ENCODE data around the gene GUCD1. TPM values are rescaled to one million over a fixed set of nuclear protein-coding genes. Genes with fewer than 3 reads are reported as not detected.

Gene GUCD1
- total and polyA plus RNA-seq, 2 donors from 2014 or later = 111 to 150 TPM

DNA sequence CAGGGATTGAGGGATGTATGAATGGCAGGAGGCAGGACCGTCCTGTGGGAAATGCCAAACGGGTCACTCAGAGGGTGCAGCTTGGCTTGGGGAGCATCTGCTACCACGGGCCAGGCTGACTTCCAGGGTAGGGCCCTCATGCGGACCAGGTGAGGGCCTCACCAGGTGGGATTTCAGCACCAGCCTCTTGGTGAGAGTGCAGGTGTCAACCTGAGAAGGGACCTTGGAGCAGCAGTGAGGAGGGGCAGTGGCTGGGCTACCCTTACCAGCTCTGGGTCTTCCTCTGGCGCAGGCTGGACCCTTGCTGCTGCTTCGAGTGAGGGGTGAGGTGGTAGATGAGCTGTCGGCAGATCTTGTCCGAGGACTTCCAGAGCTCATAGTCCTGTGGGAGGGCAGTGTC lies 33.0 kb upstream of the GUCD1 start:
- Histone ChIP-seq H3K27ac (ENCODE audit: low read depth in 2 of 2, low read length in 2 of 2) (no peak overlapping the region), H3K27me3 (ENCODE audit: control insufficient read depth, insufficient read depth, low read length) (no peaks in the 10 kb centered on the region), H3K4me1 (ENCODE audit: control insufficient read depth in 2 of 3, insufficient read depth in 2 of 3, low read depth in 1 of 3, low read length in 3 of 3) (peaks cover 3 to 10% (median 5%) of the 10 kb centered on the region in 3 donors), H3K9me3 (ENCODE audit: control insufficient read depth in 2 of 3, insufficient read depth in 1 of 3, low read length in 3 of 3) (no peaks in the 10 kb centered on the region), H3K4me3 (ENCODE audit: low read length in 3 of 3) (no peak overlapping the region), H3K36me3 (ENCODE audit: control insufficient read depth in 2 of 3, insufficient read depth in 3 of 3, low read length in 3 of 3) (peaks cover 0 to 12% (median 3%) of the 10 kb centered on the region in 3 donors), H3K9ac (ENCODE audit: low read length in 3 of 3) (no peak overlapping the region)
- intact Hi-C loops (cut with DNase I) = no loop called here
- no peak for FAIRE-seq
- TF ChIP-seq, protein P1, sequence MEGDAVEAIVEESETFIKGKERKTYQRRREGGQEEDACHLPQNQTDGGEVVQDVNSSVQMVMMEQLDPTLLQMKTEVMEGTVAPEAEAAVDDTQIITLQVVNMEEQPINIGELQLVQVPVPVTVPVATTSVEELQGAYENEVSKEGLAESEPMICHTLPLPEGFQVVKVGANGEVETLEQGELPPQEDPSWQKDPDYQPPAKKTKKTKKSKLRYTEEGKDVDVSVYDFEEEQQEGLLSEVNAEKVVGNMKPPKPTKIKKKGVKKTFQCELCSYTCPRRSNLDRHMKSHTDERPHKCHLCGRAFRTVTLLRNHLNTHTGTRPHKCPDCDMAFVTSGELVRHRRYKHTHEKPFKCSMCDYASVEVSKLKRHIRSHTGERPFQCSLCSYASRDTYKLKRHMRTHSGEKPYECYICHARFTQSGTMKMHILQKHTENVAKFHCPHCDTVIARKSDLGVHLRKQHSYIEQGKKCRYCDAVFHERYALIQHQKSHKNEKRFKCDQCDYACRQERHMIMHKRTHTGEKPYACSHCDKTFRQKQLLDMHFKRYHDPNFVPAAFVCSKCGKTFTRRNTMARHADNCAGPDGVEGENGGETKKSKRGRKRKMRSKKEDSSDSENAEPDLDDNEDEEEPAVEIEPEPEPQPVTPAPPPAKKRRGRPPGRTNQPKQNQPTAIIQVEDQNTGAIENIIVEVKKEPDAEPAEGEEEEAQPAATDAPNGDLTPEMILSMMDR (IDR thresholded peaks at IDR 0.05; ENCODE audit: borderline replicate concordance, extremely low read depth, insufficient read depth) = no peak
- DNase-seq = peak in 1 of 5 donors; percentile 48

DNA sequence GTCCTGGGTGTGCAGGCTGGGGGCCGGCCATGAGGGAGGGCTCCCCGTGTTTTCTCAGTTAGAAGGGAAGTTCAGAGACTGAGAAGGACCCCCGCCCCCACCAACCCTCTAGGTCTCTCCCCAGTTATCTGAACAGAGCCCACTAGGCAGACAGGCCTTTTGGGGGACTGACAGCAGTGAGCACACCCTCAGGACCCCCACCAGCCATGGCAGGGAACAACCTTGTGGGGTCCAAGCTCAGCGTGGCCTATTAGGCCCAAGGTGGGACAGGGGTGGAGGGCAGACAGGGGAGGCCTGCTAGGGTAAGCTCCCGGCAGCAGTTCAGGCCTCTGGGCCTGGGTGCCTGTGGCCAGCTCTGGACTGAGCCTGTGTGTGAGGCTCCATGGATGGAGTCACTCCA lies 32.3 kb upstream of the GUCD1 start:
- no peaks in the 10 kb centered on the region for H3K9me3 ChIP-seq (ENCODE audit: control insufficient read depth in 2 of 3, insufficient read depth in 1 of 3, low read length in 3 of 3)
- peaks cover 3 to 10% (median 5%) of the 10 kb centered on the region in 3 donors for H3K4me1 ChIP-seq (ENCODE audit: control insufficient read depth in 2 of 3, insufficient read depth in 2 of 3, low read depth in 1 of 3, low read length in 3 of 3)
- TF ChIP-seq, protein P1 (IDR thresholded peaks at IDR 0.05; ENCODE audit: borderline replicate concordance, extremely low read depth, insufficient read depth) = no peak
- no peak for FAIRE-seq
- intact Hi-C loops (cut with DNase I) = no loop called here
- no peaks in the 10 kb centered on the region for H3K27me3 ChIP-seq (ENCODE audit: control insufficient read depth, insufficient read depth, low read length)
- no peak overlapping the region for H3K4me3 ChIP-seq (ENCODE audit: low read length in 3 of 3)
- H3K36me3 ChIP-seq (ENCODE audit: control insufficient read depth in 2 of 3, insufficient read depth in 3 of 3, low read length in 3 of 3) = peaks cover 0 to 12% (median 3%) of the 10 kb centered on the region in 3 donors
- no peak for DNase-seq
- H3K9ac ChIP-seq (ENCODE audit: low read length in 3 of 3) = no peak overlapping the region
- H3K27ac ChIP-seq (ENCODE audit: low read depth in 2 of 2, low read length in 2 of 2) = no peak overlapping the region

DNA sequence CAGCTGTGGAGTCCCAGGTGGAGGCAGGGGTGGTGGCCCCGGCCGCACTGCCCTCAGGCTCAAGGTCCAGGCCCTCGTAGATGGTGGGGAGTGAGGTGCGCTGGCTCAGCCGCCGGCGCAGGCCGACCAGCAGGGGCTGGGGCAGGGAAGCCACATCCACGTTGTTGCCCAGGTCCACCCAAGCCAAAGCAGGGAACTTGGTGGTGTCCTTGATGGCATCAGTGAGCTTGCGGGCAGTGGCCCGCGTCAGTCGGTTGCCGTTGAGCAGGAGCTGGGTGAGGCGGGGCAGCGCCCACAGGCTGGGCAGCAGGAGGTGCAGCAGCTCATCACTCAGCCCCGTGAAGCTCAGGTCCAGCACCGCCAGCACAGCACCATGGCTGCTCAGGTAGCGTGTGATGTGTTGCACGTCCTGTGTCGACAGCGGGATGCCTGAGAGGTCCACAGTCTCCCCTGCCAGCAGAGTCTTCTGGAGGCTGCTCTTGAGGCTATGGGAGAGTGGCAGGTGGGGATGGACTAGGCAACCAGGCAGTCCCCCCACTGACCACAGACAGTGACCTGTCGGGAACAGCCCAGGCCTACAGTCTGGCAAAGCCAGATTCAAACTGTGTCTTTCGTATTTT lies 31.1 kb upstream of the GUCD1 start:
- Histone ChIP-seq H3K27ac (ENCODE audit: low read depth in 2 of 2, low read length in 2 of 2) (peak overlapping the region in 1 of 2 donors; percentile 32), H3K4me3 (ENCODE audit: low read length in 3 of 3) (no peak overlapping the region), H3K36me3 (ENCODE audit: control insufficient read depth in 2 of 3, insufficient read depth in 3 of 3, low read length in 3 of 3) (peaks cover 0 to 12% (median 3%) of the 10 kb centered on the region in 3 donors), H3K9ac (ENCODE audit: low read length in 3 of 3) (no peak overlapping the region), H3K27me3 (ENCODE audit: control insufficient read depth, insufficient read depth, low read length) (no peaks in the 10 kb centered on the region), H3K4me1 (ENCODE audit: control insufficient read depth in 2 of 3, insufficient read depth in 2 of 3, low read depth in 1 of 3, low read length in 3 of 3) (peaks cover 3 to 6% (median 5%) of the 10 kb centered on the region in 3 donors), H3K9me3 (ENCODE audit: control insufficient read depth in 2 of 3, insufficient read depth in 1 of 3, low read length in 3 of 3) (no peaks in the 10 kb centered on the region)
- DNase-seq (peak in 1 of 5 donors; percentile 48), FAIRE-seq (no peak)
- intact Hi-C loops (cut with DNase I) = no loop called here
- TF ChIP-seq, protein P1 (IDR thresholded peaks at IDR 0.05; ENCODE audit: borderline replicate concordance, extremely low read depth, insufficient read depth) = peak; percentile 3
